HUES64 (cell line): ENCODE measurements around the gene COLEC12. TPM values are rescaled to one million over a fixed set of nuclear protein-coding genes. Genes with fewer than 3 reads are reported as not detected.

ENCODE experiments used
- H3K27ac ChIP-seq: 2 replicates; pipeline ENCODE4 v1.7.0; 2013; ENCODE audit warnings: low read depth, low read length, inconsistent platforms
- H3K27me3 ChIP-seq: 2 replicates; pipeline ENCODE4 v1.6.1; 2013; ENCODE audit warnings: mild to moderate bottlenecking, low read length; ENCODE audit not compliant: insufficient read depth
- H3K36me3 ChIP-seq: 2 replicates; pipeline ENCODE4 v1.6.1; 2013; ENCODE audit warnings: mild to moderate bottlenecking, low read length; ENCODE audit not compliant: insufficient read depth
- H3K4me1 ChIP-seq: 2 replicates; pipeline ENCODE4 v1.6.1; 2013; ENCODE audit warnings: mild to moderate bottlenecking, low read length, moderate library complexity; ENCODE audit not compliant: insufficient read depth
- H3K4me3 ChIP-seq: 2 replicates; pipeline ENCODE4 v1.5.1; 2013; ENCODE audit warnings: mild to moderate bottlenecking, low read length, moderate library complexity
- H3K9ac ChIP-seq: 2 replicates; pipeline ENCODE4 v1.6.1; 2013; ENCODE audit warnings: mild to moderate bottlenecking, low read depth, low read length
- H3K9me3 ChIP-seq: 2 replicates; pipeline ENCODE4 v1.6.1; 2013; ENCODE audit warnings: low read depth, low read length; ENCODE audit not compliant: insufficient read depth
- WGBS: fragments of 150-250, 120-280 bp; methylation state at CpG from one replicate; pipeline ENCODE4 v1.1.7; 2013; ENCODE audit warnings: missing lambda C conversion rate; 5-methylcytosine and 5-hydroxymethylcytosine counted together
- polyA plus RNA-seq, 2 experiments: library from polyadenylated mRNA; stranded (reverse); fragments of 50-300 nt; gene quantifications; one replicate each; pipeline ENCODE4 v1.2.3, GENCODE V29; 2013

COLEC12 gene
- polyA plus RNA-seq (2013, experiment 1 of 2), result 5.2 TPM
- 7.2 TPM for polyA plus RNA-seq (2013, experiment 2 of 2)

GRCh38 chr18:500632-501405 lies at the start of gene COLEC12:
COLEC12 (minus strand) TSS chr18:500701; CDS start chr18:500514, 187 bp downstream.
- no peaks in the 10 kb centered on the region for H3K36me3 ChIP-seq
- H3K9me3 ChIP-seq, result no peaks in the 10 kb centered on the region
- H3K4me3 ChIP-seq, result peak within 1 kb of the TSS; percentile 75
- under 1% methylated on average over 73 of the region's 75 CpGs for WGBS
- peak within 1 kb of the TSS; percentile 38 for H3K9ac ChIP-seq
- peaks cover 63% of the 10 kb centered on the region for H3K27me3 ChIP-seq
- H3K4me1 ChIP-seq, result peaks cover 11% of the 10 kb centered on the region
- no peak within 1 kb of the TSS for H3K27ac ChIP-seq

DNA sequence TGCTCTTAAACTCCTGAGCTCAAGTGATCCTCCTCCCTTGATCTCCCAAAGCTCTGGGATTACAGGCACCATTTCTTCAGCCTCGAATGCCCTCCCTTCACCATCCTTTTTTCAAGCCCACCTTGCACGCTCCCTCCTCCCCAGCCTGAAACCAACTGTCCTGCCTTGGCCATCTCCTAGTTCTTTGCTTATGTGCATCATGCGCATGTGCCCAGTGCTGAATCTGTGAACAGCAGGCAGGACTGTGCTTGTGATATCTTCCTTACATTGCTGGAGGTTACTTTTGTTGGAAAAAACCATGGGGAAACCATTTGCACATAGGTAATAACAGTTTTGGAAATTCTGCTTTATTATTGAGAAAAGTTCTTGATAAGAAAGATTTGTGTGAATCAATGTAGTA lies 49.5 kb upstream of the COLEC12 start:
- no peak overlapping the region for H3K27ac ChIP-seq
- H3K36me3 ChIP-seq, result no peaks in the 10 kb centered on the region
- H3K4me3 ChIP-seq, result no peak overlapping the region
- H3K9ac ChIP-seq, result no peak overlapping the region
- H3K27me3 ChIP-seq, result no peaks in the 10 kb centered on the region
- H3K9me3 ChIP-seq, result peaks cover 11% of the 10 kb centered on the region; the same call in 1 of the 2 replicates
- no peaks in the 10 kb centered on the region for H3K4me1 ChIP-seq
- WGBS, result 91% methylated on average over 3 of the region's 3 CpGs

- WGBS, result 98% methylated on average over 3 of the region's 4 CpGs
- Histone ChIP-seq H3K4me3 (no peak overlapping the region), H3K27me3 (no peaks in the 10 kb centered on the region)
Measured at GRCh38 chr18:543447-544078, 43.1 kb upstream of the COLEC12 start.

GRCh38 chr18:533995-534601 lies 33.6 kb upstream of the COLEC12 start:
- Histone ChIP-seq H3K27ac (no peak overlapping the region), H3K4me3 (no peak overlapping the region), H3K9me3 (0 out of 2 replicates have a peak, but pooled peaks cover 3% of the 10 kb centered on the region), H3K9ac (no peak overlapping the region), H3K4me1 (no peaks in the 10 kb centered on the region), H3K27me3 (no peaks in the 10 kb centered on the region), H3K36me3 (no peaks in the 10 kb centered on the region)
- WGBS, result 96% methylated on average over 5 of the region's 6 CpGs

More at GRCh38 chr18:543447-544078, 43.1 kb upstream of the COLEC12 start:
- Histone ChIP-seq H3K4me1 (peaks cover 5% of the 10 kb centered on the region; the same call in 1 of the 2 replicates), H3K27ac (no peak overlapping the region), H3K36me3 (no peaks in the 10 kb centered on the region), H3K9me3 (no peaks in the 10 kb centered on the region), H3K9ac (no peak overlapping the region)

GRCh38 chr18:532632-533031 lies 32.1 kb upstream of the COLEC12 start:
- Histone ChIP-seq H3K9ac (no peak overlapping the region), H3K9me3 (0 out of 2 replicates have a peak, but pooled peaks cover 3% of the 10 kb centered on the region), H3K27me3 (no peaks in the 10 kb centered on the region), H3K36me3 (no peaks in the 10 kb centered on the region), H3K4me3 (no peak overlapping the region), H3K27ac (no peak overlapping the region), H3K4me1 (no peaks in the 10 kb centered on the region)

DNA sequence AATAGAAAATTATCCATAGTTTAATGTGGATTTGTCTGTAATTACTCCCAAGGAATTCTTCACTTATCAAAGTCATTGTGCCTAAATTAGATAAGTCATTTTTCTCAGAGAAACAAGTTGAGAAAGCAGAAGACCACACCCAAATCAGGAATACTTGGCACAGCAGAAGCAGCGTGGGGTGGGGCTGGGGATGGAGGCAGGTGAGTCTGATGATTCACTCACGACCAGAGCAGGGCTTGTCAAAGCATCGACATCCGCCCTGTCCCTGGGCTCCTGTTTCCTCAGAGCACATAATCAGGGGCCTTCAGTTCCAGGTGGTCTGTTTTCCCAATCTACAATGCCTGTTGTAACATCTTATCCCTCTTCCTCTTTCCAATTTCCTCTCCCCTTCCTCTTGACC lies 31.5 kb upstream of the COLEC12 start:
- Histone ChIP-seq H3K36me3 (no peaks in the 10 kb centered on the region), H3K9me3 (0 out of 2 replicates have a peak, but pooled peaks cover 3% of the 10 kb centered on the region), H3K4me3 (no peak overlapping the region), H3K27me3 (no peaks in the 10 kb centered on the region), H3K9ac (no peak overlapping the region), H3K4me1 (no peaks in the 10 kb centered on the region), H3K27ac (no peak overlapping the region)
- 83% methylated on average over 4 of the region's 4 CpGs for WGBS

GRCh38 chr18:527146-527545 lies 26.6 kb upstream of the COLEC12 start:
- 75% methylated on average over 1 of the region's 1 CpG for WGBS
- no peaks in the 10 kb centered on the region for H3K27me3 ChIP-seq
- no peaks in the 10 kb centered on the region for H3K36me3 ChIP-seq
- no peaks in the 10 kb centered on the region for H3K9me3 ChIP-seq
- H3K4me1 ChIP-seq, result peaks cover 3% of the 10 kb centered on the region; the same call in 1 of the 2 replicates
- H3K27ac ChIP-seq, result no peak overlapping the region
- H3K9ac ChIP-seq, result no peak overlapping the region
- H3K4me3 ChIP-seq, result no peak overlapping the region

DNA sequence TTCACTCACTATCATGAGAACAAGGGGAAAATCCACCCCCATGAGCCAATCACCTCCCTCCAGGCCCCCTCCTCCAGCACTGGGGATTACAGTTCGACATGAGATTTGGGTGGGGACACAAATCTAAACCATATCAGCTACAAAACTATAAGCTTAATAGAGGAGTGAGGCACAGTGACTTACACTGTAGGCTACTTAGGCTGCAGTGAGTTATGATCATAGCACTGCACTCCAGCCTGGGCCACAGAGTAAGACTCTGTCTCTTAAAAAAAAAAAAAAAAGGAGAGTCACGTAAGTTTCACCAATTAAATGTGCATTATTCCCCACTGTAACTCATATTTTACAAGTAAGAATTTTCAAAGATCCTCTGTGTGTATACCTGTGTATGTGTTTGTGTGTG lies 26.2 kb upstream of the COLEC12 start:
- Histone ChIP-seq H3K27ac (no peak overlapping the region), H3K4me3 (no peak overlapping the region), H3K9ac (no peak overlapping the region), H3K36me3 (no peaks in the 10 kb centered on the region), H3K4me1 (peaks cover 3% of the 10 kb centered on the region; the same call in 1 of the 2 replicates), H3K27me3 (no peaks in the 10 kb centered on the region), H3K9me3 (no peaks in the 10 kb centered on the region)
- WGBS, result 100% methylated on average over 1 of the region's 2 CpGs

DNA sequence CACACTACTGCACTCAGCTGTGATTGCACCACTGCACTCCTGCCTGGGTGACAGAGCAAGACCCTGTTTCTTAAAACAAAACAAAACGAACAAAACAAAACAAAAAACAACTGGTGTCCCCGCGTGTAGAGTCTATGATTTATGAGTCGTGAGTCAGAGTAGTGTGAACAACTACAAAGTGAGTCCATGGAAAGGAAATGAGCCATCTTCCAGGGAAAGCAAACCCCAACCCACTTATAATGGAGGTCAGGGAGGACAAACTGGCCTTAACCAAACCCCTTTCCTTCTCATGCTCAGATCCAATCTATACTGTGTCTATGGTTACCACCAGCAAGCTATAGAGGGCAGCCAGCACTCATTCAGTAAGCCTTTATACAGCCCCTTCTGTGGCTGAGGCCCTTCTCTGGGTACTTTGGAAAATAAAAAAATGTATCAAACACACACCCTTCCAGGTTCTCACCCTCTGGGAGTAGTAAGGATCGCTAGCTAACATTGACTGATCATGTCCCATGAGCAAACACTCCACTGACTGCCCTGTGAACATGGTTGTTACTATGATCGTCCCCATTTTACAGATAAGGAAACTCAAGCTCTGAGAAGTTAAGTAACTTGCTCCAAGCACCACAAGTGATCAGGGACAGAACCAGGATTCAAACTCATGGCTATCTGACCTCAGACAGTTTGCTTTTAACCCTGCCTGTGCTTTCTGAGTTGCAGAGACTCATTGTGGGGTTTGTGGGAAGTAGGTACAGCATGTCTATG lies 24.7 kb upstream of the COLEC12 start:
- Histone ChIP-seq H3K9me3 (no peaks in the 10 kb centered on the region), H3K4me3 (no peak overlapping the region), H3K27me3 (no peaks in the 10 kb centered on the region), H3K9ac (no peak overlapping the region), H3K36me3 (no peaks in the 10 kb centered on the region), H3K4me1 (peaks cover 3% of the 10 kb centered on the region; the same call in 1 of the 2 replicates), H3K27ac (no peak overlapping the region)
- WGBS, result 94% methylated on average over 5 of the region's 6 CpGs

- Histone ChIP-seq H3K4me3 (no peak overlapping the region), H3K9ac (no peak overlapping the region), H3K9me3 (no peaks in the 10 kb centered on the region), H3K27ac (no peak overlapping the region), H3K36me3 (no peaks in the 10 kb centered on the region), H3K27me3 (no peaks in the 10 kb centered on the region), H3K4me1 (peaks cover 3% of the 10 kb centered on the region; the same call in 1 of the 2 replicates)
Measured at GRCh38 chr18:524466-524865, 24.0 kb upstream of the COLEC12 start.
